GM23338 (cell line): ENCODE measurements around the gene MTHFD1L. TPM values are rescaled to one million over a fixed set of nuclear protein-coding genes. Genes with fewer than 3 reads are reported as not detected.

Experiments used
- ATAC-seq: fragments of 200-7000 bp; cut with Tn5 transposase; 3 replicates; pipeline ENCODE4 v1.9.1; 2020
- DNase-seq: peaks from one replicate; pipeline ENCODE4 v3.0.0-alpha.2; 2015; ENCODE audit warnings: low spot score
- H2AFZ ChIP-seq: fragments of 200-600 bp; sonication (generic); 2 replicates; pipeline ENCODE4 v1.8.0; 2016; ENCODE audit warnings: antibody characterized with exemption, mild to moderate bottlenecking, moderate library complexity
- H3F3A ChIP-seq: fragments of 200-600 bp; sonication (generic); replicated peaks from 2 replicates; pipeline ENCODE4 v1.8.0; 2017; ENCODE audit warnings: antibody characterized with exemption, mixed run types, low read depth
- H3K27ac ChIP-seq: fragments of 200-600 bp; sonication (generic); 2 replicates; pipeline ENCODE4 v1.6.1; 2016; ENCODE audit warnings: low read depth
- H3K27me3 ChIP-seq: fragments of 200-600 bp; sonication (generic); 2 replicates; pipeline ENCODE4 v1.8.0; 2016; ENCODE audit warnings: mild to moderate bottlenecking, mixed run types, moderate library complexity; ENCODE audit not compliant: insufficient read depth
- H3K36me3 ChIP-seq: fragments of 200-600 bp; sonication (generic); 2 replicates; pipeline ENCODE4 v1.8.0; 2016; ENCODE audit warnings: mild to moderate bottlenecking; ENCODE audit not compliant: insufficient read depth
- H3K4me1 ChIP-seq: fragments of 200-600 bp; sonication (generic); 2 replicates; pipeline ENCODE4 v1.8.0; 2016; ENCODE audit warnings: mild to moderate bottlenecking, moderate library complexity; ENCODE audit not compliant: insufficient read depth
- H3K4me2 ChIP-seq: fragments of 200-600 bp; sonication (generic); 2 replicates; pipeline ENCODE4 v1.7.1; 2017; ENCODE audit warnings: mixed run types
- H3K4me3 ChIP-seq: fragments of 200-600 bp; sonication (generic); 2 replicates; pipeline ENCODE4 v1.6.1; 2016; ENCODE audit warnings: mixed run types
- H3K79me2 ChIP-seq: fragments of 200-600 bp; sonication (generic); replicated peaks from 2 replicates; pipeline ENCODE4 v1.8.0; 2017; ENCODE audit warnings: mild to moderate bottlenecking; ENCODE audit not compliant: insufficient read depth
- H3K9me2 ChIP-seq: fragments of 200-600 bp; sonication (generic); 2 replicates; pipeline ENCODE4 v1.8.0; 2017; ENCODE audit not compliant: insufficient read depth
- H4K20me1 ChIP-seq: fragments of 200-600 bp; sonication (generic); replicated peaks from 2 replicates; pipeline ENCODE4 v1.8.0; 2017; ENCODE audit warnings: mild to moderate bottlenecking; ENCODE audit not compliant: insufficient read depth
- H3K27ac Mint-ChIP-seq: 2 replicates; pipeline ENCODE4 v1.8.0; 2020; ENCODE audit warnings: inconsistent platforms, mild to moderate bottlenecking, moderate library complexity, mixed read lengths
- H3K27me3 Mint-ChIP-seq: 3 replicates; pipeline ENCODE4 v1.8.0; 2022; ENCODE audit warnings: low read depth, mild to moderate bottlenecking, moderate library complexity, mixed read lengths, inconsistent platforms; ENCODE audit not compliant: insufficient read depth, poor library complexity
- H3K36me3 Mint-ChIP-seq: 3 replicates; pipeline ENCODE4 v1.8.0; 2021; ENCODE audit warnings: low read depth, mild to moderate bottlenecking, inconsistent platforms, moderate library complexity, mixed read lengths
- H3K4me1 Mint-ChIP-seq: 3 replicates; pipeline ENCODE4 v1.8.0; 2020; ENCODE audit warnings: mild to moderate bottlenecking, inconsistent platforms, mixed read lengths
- H3K4me3 Mint-ChIP-seq: 3 replicates; pipeline ENCODE4 v1.8.0; 2021; ENCODE audit warnings: moderate library complexity, mild to moderate bottlenecking, inconsistent platforms, mixed read lengths
- H3K9me3 Mint-ChIP-seq: 3 replicates; pipeline ENCODE4 v1.8.0; 2020; ENCODE audit warnings: moderate library complexity, mild to moderate bottlenecking, inconsistent platforms, mixed read lengths
- CREB1 ChIP-seq: fragments of 250-450 bp; sonication (Bioruptor Pico); IDR thresholded peaks from 2 replicates; pipeline ENCODE4 v1.5.0; 2020; ENCODE audit warnings: low read depth, mild to moderate bottlenecking, moderate library complexity
- EZH2 ChIP-seq: fragments of 200-600 bp; sonication (generic); IDR thresholded peaks from one replicate; pipeline ENCODE4 v1.8.0; 2017; ENCODE audit warnings: antibody characterized with exemption, mild to moderate bottlenecking, low read depth; ENCODE audit not compliant: unreplicated experiment
- EZH2phosphoT487 ChIP-seq: fragments of 200-600 bp; sonication (generic); IDR thresholded peaks from one replicate; pipeline ENCODE4 v1.8.1; 2018; ENCODE audit warnings: antibody characterized with exemption; ENCODE audit not compliant: unreplicated experiment
- JUNB ChIP-seq: IDR thresholded peaks from one replicate; pipeline ENCODE4 v1.6.1; 2016; ENCODE audit warnings: antibody characterized with exemption; ENCODE audit not compliant: unreplicated experiment
- NANOG ChIP-seq: IDR thresholded peaks from 2 replicates; pipeline ENCODE4 v1.6.1; 2016; ENCODE audit warnings: antibody characterized with exemption, borderline replicate concordance
- POLR2AphosphoS5 ChIP-seq: IDR thresholded peaks from 2 replicates; pipeline ENCODE4 v1.6.1; 2016; ENCODE audit warnings: antibody characterized with exemption, low read depth
- STAT1 ChIP-seq: IDR thresholded peaks from one replicate; pipeline ENCODE4 v1.6.1; 2016; ENCODE audit warnings: antibody characterized with exemption; ENCODE audit not compliant: unreplicated experiment
- ZNF114 ChIP-seq: fragments of 250-450 bp; sonication (Bioruptor Pico); IDR thresholded peaks from 2 replicates; pipeline ENCODE4 v1.5.0; 2020; ENCODE audit warnings: mild to moderate bottlenecking, moderate library complexity
- ZNF331 ChIP-seq: fragments of 250-450 bp; sonication (Bioruptor Pico); IDR thresholded peaks from 2 replicates; pipeline ENCODE4 v1.5.0; 2020; ENCODE audit warnings: low read depth, mild to moderate bottlenecking, moderate library complexity
- polyA plus RNA-seq: library from polyadenylated mRNA; unstranded; fragments of >200 nt; fragmentation: Nextera tagmentation; extraction: Ambion mirVana; gene quantifications from 2 replicates; pipeline ENCODE4 v1.2.1, GENCODE V29; 2016
- total RNA-seq: library from RNA; depleted of rRNA; stranded (reverse); fragments of >200 nt; shearing (Covaris generic); gene quantifications from 2 replicates; pipeline ENCODE4 v1.2.3, GENCODE V29; 2014
- TF ChIP-seq, protein P1 (sequence below): IDR thresholded peaks from 2 replicates; pipeline ENCODE4 v1.6.1; 2016; ENCODE audit warnings: antibody characterized with exemption
- TF ChIP-seq, protein P2 (sequence below), 2 experiments: fragments of 200-600 bp in 1 of 2; sonication (generic) in 1 of 2; conservative IDR thresholded peaks; 2 replicates each; pipeline versions ENCODE4 v1.5.1 to v1.6.1; 2016 to 2017; ENCODE audit warnings: antibody characterized with exemption in 2 of 2, low read depth in 2 of 2, mild to moderate bottlenecking in 2 of 2, moderate library complexity in 1 of 2
- TF ChIP-seq, protein P3 (sequence below): IDR thresholded peaks from one replicate; pipeline ENCODE4 v1.6.1; 2018; ENCODE audit warnings: antibody characterized with exemption; ENCODE audit not compliant: unreplicated experiment
- TF ChIP-seq, protein P4 (sequence below): fragments of 250-450 bp; sonication (Bioruptor Pico); IDR thresholded peaks from 2 replicates; pipeline ENCODE4 v1.5.0; 2020; ENCODE audit warnings: mild to moderate bottlenecking, moderate library complexity

MTHFD1L gene
- total and polyA plus RNA-seq, 2 experiments from 2014 or later: 53.2 to 66.8 TPM

DNA sequence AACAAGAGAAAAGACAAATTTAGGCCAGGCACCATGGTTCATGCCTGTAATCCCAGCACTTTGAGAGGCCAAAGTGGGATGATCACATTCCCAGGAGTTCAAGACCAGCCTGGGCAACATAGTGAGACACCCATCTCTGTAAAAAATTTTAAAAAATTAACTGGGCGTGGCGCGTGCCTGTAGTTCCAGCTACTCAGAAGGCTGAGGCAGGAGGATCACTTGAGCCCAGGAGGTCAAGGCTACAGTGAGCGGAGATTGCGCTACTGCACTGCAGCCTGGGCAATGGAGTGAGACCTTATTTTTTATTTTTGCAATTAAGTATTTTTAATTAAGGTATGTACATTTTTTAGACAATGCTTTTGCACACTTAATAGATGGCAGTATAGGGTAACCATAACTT lies 3.3 kb downstream of the MTHFD1L start:
- H3K79me2 ChIP-seq: peaks cover 72% of the 10 kb centered on the region

More for the DNA sequence above, 3.3 kb downstream of the MTHFD1L start:
- 0 out of 2 replicates have a peak, but pooled peaks cover 5% of the 10 kb centered on the region for H3F3A ChIP-seq
- H3K27ac Mint-ChIP-seq: no peak overlapping the region
- no peak overlapping the region for H2AFZ ChIP-seq
- peaks cover 15% of the 10 kb centered on the region for H4K20me1 ChIP-seq
- H3K4me1 Mint-ChIP-seq: peaks cover 16% of the 10 kb centered on the region
- no peaks in the 10 kb centered on the region; the same call in 1 of the 2 replicates for H3K4me1 ChIP-seq
- H3K36me3 ChIP-seq: 0 out of 2 replicates have a peak, but pooled peaks cover 4% of the 10 kb centered on the region
- no peaks in the 10 kb centered on the region for H3K9me3 Mint-ChIP-seq
- TF ChIP-seq EZH2phosphoT487 (no peak), JUNB (no peak), EZH2 (no peak), CREB1 (CRISPR knock-in tag) (no peak), ZNF114 (CRISPR knock-in tag) (no peak), ZNF331 (CRISPR knock-in tag) (no peak), STAT1 (no peak), POLR2AphosphoS5 (no peak), NANOG (no peak)
- TF ChIP-seq, protein P1, sequence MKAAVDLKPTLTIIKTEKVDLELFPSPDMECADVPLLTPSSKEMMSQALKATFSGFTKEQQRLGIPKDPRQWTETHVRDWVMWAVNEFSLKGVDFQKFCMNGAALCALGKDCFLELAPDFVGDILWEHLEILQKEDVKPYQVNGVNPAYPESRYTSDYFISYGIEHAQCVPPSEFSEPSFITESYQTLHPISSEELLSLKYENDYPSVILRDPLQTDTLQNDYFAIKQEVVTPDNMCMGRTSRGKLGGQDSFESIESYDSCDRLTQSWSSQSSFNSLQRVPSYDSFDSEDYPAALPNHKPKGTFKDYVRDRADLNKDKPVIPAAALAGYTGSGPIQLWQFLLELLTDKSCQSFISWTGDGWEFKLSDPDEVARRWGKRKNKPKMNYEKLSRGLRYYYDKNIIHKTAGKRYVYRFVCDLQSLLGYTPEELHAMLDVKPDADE: no peak
- TF ChIP-seq, protein P2, sequence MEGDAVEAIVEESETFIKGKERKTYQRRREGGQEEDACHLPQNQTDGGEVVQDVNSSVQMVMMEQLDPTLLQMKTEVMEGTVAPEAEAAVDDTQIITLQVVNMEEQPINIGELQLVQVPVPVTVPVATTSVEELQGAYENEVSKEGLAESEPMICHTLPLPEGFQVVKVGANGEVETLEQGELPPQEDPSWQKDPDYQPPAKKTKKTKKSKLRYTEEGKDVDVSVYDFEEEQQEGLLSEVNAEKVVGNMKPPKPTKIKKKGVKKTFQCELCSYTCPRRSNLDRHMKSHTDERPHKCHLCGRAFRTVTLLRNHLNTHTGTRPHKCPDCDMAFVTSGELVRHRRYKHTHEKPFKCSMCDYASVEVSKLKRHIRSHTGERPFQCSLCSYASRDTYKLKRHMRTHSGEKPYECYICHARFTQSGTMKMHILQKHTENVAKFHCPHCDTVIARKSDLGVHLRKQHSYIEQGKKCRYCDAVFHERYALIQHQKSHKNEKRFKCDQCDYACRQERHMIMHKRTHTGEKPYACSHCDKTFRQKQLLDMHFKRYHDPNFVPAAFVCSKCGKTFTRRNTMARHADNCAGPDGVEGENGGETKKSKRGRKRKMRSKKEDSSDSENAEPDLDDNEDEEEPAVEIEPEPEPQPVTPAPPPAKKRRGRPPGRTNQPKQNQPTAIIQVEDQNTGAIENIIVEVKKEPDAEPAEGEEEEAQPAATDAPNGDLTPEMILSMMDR (conservative IDR thresholded peaks at IDR 0.05; ENCODE audit: low read depth in 2 of 2): no peak
- TF ChIP-seq, protein P3, sequence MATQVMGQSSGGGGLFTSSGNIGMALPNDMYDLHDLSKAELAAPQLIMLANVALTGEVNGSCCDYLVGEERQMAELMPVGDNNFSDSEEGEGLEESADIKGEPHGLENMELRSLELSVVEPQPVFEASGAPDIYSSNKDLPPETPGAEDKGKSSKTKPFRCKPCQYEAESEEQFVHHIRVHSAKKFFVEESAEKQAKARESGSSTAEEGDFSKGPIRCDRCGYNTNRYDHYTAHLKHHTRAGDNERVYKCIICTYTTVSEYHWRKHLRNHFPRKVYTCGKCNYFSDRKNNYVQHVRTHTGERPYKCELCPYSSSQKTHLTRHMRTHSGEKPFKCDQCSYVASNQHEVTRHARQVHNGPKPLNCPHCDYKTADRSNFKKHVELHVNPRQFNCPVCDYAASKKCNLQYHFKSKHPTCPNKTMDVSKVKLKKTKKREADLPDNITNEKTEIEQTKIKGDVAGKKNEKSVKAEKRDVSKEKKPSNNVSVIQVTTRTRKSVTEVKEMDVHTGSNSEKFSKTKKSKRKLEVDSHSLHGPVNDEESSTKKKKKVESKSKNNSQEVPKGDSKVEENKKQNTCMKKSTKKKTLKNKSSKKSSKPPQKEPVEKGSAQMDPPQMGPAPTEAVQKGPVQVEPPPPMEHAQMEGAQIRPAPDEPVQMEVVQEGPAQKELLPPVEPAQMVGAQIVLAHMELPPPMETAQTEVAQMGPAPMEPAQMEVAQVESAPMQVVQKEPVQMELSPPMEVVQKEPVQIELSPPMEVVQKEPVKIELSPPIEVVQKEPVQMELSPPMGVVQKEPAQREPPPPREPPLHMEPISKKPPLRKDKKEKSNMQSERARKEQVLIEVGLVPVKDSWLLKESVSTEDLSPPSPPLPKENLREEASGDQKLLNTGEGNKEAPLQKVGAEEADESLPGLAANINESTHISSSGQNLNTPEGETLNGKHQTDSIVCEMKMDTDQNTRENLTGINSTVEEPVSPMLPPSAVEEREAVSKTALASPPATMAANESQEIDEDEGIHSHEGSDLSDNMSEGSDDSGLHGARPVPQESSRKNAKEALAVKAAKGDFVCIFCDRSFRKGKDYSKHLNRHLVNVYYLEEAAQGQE: no peak
- TF ChIP-seq, protein P4, sequence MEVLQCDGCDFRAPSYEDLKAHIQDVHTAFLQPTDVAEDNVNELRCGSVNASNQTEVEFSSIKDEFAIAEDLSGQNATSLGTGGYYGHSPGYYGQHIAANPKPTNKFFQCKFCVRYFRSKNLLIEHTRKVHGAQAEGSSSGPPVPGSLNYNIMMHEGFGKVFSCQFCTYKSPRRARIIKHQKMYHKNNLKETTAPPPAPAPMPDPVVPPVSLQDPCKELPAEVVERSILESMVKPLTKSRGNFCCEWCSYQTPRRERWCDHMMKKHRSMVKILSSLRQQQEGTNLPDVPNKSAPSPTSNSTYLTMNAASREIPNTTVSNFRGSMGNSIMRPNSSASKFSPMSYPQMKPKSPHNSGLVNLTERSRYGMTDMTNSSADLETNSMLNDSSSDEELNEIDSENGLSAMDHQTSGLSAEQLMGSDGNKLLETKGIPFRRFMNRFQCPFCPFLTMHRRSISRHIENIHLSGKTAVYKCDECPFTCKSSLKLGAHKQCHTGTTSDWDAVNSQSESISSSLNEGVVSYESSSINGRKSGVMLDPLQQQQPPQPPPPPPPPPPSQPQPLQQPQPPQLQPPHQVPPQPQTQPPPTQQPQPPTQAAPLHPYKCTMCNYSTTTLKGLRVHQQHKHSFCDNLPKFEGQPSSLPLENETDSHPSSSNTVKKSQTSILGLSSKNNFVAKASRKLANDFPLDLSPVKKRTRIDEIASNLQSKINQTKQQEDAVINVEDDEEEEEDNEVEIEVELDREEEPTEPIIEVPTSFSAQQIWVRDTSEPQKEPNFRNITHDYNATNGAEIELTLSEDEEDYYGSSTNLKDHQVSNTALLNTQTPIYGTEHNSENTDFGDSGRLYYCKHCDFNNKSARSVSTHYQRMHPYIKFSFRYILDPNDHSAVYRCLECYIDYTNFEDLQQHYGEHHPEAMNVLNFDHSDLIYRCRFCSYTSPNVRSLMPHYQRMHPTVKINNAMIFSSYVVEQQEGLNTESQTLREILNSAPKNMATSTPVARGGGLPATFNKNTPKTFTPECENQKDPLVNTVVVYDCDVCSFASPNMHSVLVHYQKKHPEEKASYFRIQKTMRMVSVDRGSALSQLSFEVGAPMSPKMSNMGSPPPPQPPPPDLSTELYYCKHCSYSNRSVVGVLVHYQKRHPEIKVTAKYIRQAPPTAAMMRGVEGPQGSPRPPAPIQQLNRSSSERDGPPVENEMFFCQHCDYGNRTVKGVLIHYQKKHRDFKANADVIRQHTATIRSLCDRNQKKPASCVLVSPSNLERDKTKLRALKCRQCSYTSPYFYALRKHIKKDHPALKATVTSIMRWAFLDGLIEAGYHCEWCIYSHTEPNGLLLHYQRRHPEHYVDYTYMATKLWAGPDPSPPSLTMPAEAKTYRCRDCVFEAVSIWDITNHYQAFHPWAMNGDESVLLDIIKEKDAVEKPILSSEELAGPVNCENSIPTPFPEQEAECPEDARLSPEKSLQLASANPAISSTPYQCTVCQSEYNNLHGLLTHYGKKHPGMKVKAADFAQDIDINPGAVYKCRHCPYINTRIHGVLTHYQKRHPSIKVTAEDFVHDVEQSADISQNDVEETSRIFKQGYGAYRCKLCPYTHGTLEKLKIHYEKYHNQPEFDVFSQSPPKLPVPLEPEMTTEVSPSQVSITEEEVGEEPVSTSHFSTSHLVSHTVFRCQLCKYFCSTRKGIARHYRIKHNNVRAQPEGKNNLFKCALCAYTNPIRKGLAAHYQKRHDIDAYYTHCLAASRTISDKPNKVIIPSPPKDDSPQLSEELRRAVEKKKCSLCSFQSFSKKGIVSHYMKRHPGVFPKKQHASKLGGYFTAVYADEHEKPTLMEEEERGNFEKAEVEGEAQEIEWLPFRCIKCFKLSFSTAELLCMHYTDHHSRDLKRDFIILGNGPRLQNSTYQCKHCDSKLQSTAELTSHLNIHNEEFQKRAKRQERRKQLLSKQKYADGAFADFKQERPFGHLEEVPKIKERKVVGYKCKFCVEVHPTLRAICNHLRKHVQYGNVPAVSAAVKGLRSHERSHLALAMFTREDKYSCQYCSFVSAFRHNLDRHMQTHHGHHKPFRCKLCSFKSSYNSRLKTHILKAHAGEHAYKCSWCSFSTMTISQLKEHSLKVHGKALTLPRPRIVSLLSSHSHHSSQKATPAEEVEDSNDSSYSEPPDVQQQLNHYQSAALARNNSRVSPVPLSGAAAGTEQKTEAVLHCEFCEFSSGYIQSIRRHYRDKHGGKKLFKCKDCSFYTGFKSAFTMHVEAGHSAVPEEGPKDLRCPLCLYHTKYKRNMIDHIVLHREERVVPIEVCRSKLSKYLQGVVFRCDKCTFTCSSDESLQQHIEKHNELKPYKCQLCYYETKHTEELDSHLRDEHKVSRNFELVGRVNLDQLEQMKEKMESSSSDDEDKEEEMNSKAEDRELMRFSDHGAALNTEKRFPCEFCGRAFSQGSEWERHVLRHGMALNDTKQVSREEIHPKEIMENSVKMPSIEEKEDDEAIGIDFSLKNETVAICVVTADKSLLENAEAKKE (CRISPR knock-in tag): no peak
- H3K27ac ChIP-seq: no peak overlapping the region
- no peak overlapping the region for H3K4me3 Mint-ChIP-seq
- no peak overlapping the region for H3K4me2 ChIP-seq
- peaks cover 10% of the 10 kb centered on the region for H3K27me3 Mint-ChIP-seq
- DNase-seq (no peak), ATAC-seq (no peak)
- H3K27me3 ChIP-seq: no peaks in the 10 kb centered on the region
- H3K36me3 Mint-ChIP-seq: peaks cover 33% of the 10 kb centered on the region
- no peaks in the 10 kb centered on the region for H3K9me2 ChIP-seq
- H3K4me3 ChIP-seq: no peak overlapping the region
